ENCODE measurements around the gene LRRC49. TPM values are rescaled to one million over a fixed set of nuclear protein-coding genes. Genes with fewer than 3 reads are reported as not detected.

The LRRC49 gene
- total and polyA plus RNA-seq, 4 donors, result 3.0 to 24.3 (median 7.4) TPM

- Histone ChIP-seq H3K27me3 (ENCODE audit: control insufficient read depth in 3 of 3, insufficient read depth in 3 of 3, low read length in 2 of 3) (no peaks in the 10 kb centered on the region), H3K4me3 (no peak overlapping the region), H3K36me3 (ENCODE audit: control insufficient read depth in 4 of 4, insufficient read depth in 4 of 4, low read length in 4 of 4) (no peaks in the 10 kb centered on the region), H3K27ac (ENCODE audit: low read depth in 1 of 2, low read length in 1 of 2) (no peak overlapping the region), H3K4me1 (ENCODE audit: control insufficient read depth in 5 of 5, insufficient read depth in 5 of 5, low read length in 5 of 5) (peaks cover 0 to 2% (median 0%) of the 10 kb centered on the region in 5 donors), H3K9me3 (ENCODE audit: control insufficient read depth in 4 of 4, insufficient read depth in 3 of 4, low read length in 3 of 4) (peaks cover 0 to 3% (median 0%) of the 10 kb centered on the region in 4 donors), H3K9ac (ENCODE audit: insufficient read depth in 1 of 2, low read length in 2 of 2) (no peak overlapping the region)
- ATAC-seq (ENCODE audit: insufficient read depth, low FRiP score) (no peak), DNase-seq (no peak)
- no peak for TF ChIP-seq CTCF (IDR thresholded peaks at IDR 0.05; ENCODE audit: control extremely low read depth, extremely low read depth)
- 94 to 99% methylated on average over 4 of the region's 4 CpGs for WGBS, 2 donors
Observed at GRCh38 chr15:71097890-71098289, 205.3 kb downstream of the LRRC49 start.

- Histone ChIP-seq H3K9me3 (ENCODE audit: control insufficient read depth in 4 of 4, insufficient read depth in 3 of 4, low read length in 3 of 4) (peaks cover 0 to 3% (median 0%) of the 10 kb centered on the region in 4 donors), H3K27ac (ENCODE audit: low read depth in 1 of 2, low read length in 1 of 2) (no peak overlapping the region), H3K36me3 (ENCODE audit: control insufficient read depth in 4 of 4, insufficient read depth in 4 of 4, low read length in 4 of 4) (no peaks in the 10 kb centered on the region), H3K4me3 (no peak overlapping the region), H3K9ac (ENCODE audit: insufficient read depth in 1 of 2, low read length in 2 of 2) (no peak overlapping the region), H3K4me1 (ENCODE audit: control insufficient read depth in 5 of 5, insufficient read depth in 5 of 5, low read length in 5 of 5) (peaks cover 0 to 5% (median 0%) of the 10 kb centered on the region in 5 donors), H3K27me3 (ENCODE audit: control insufficient read depth in 3 of 3, insufficient read depth in 3 of 3, low read length in 2 of 3) (no peaks in the 10 kb centered on the region)
- no peak for TF ChIP-seq CTCF (IDR thresholded peaks at IDR 0.05; ENCODE audit: control extremely low read depth, extremely low read depth)
- ATAC-seq (ENCODE audit: insufficient read depth, low FRiP score), result no peak
- 75 to 89% methylated on average over 1 of the region's 1 CpG for WGBS, 2 donors
- no peak for DNase-seq
Observed at GRCh38 chr15:71098920-71099319, 206.3 kb downstream of the LRRC49 start.

Other genes with a start within 250 kb of the LRRC49 start
- 100 to 1,000 TPM in 1 of 2 donors, 10 to 100 TPM in 1; 37.1 to 195 TPM for gene UACA, start 129.3 kb upstream of the LRRC49 start, total RNA-seq
- gene UACA, start 129.3 kb upstream of the LRRC49 start, polyA plus RNA-seq, result 10 to 100 TPM in 1 of 2 donors, 1 to 10 TPM in 1; 9.2 to 38.7 TPM
- 1 to 10 TPM; 4.2 to 8.6 TPM for gene LARP6, start 38.7 kb upstream of the LRRC49 start, total RNA-seq
- gene LARP6, start 38.7 kb upstream of the LRRC49 start, polyA plus RNA-seq, result 1 to 10 TPM; 5.0 to 8.7 TPM
- 1 to 10 TPM; 3.0 to 3.1 TPM for gene THAP10, start 393 bp upstream of the LRRC49 start, total RNA-seq
- 1 to 10 TPM; 1.2 to 1.5 TPM for gene THAP10, start 393 bp upstream of the LRRC49 start, polyA plus RNA-seq
- 10 to 100 TPM; 28.8 to 42.4 TPM for gene THSD4, start 222.6 kb downstream of the LRRC49 start, total RNA-seq
- gene THSD4, start 222.6 kb downstream of the LRRC49 start, polyA plus RNA-seq, result 1 to 10 TPM; 6.0 to 8.2 TPM

Measured in lung (tissue), 12 donors.